RWPE2 (cell line): ENCODE results near the gene NSD2.

Experiments used
- ATAC-seq: fragments of 200-7000 bp; cut with Tn5 transposase; 3 replicates; pipeline ENCODE4 v1.9.1; 2021; ENCODE audit warnings: low read depth
- DNase-seq: peaks from one replicate; pipeline ENCODE4 v3.0.0-alpha.2; 2020; ENCODE audit warnings: low spot score
- H3K27ac ChIP-seq: fragments of 450-650 bp; 2 replicates; pipeline ENCODE4 v1.5.1; 2017; ENCODE audit warnings: mild to moderate bottlenecking; ENCODE audit not compliant: poor library complexity, severe bottlenecking
- H3K27me3 ChIP-seq: fragments of 250-450 bp; sonication (Bioruptor Pico); 2 replicates; pipeline ENCODE4 v1.5.1; 2021; ENCODE audit warnings: mild to moderate bottlenecking, moderate library complexity; ENCODE audit not compliant: insufficient read depth, poor library complexity, severe bottlenecking
- H3K36me3 ChIP-seq: fragments of 250-450 bp; sonication (Bioruptor Pico); 2 replicates; pipeline ENCODE4 v1.5.1; 2020; ENCODE audit warnings: low read depth, mild to moderate bottlenecking, moderate library complexity
- H3K4me1 ChIP-seq: fragments of 250-450 bp; sonication (Bioruptor Pico); 2 replicates; pipeline ENCODE4 v1.5.1; 2021; ENCODE audit warnings: mild to moderate bottlenecking, moderate library complexity; ENCODE audit not compliant: insufficient read depth, poor library complexity, severe bottlenecking
- H3K4me3 ChIP-seq: fragments of 250-450 bp; sonication (Bioruptor Pico); 2 replicates; pipeline ENCODE4 v1.5.1; 2021; ENCODE audit warnings: mild to moderate bottlenecking, moderate library complexity; ENCODE audit not compliant: severe bottlenecking
- H3K9me3 ChIP-seq: fragments of 250-450 bp; sonication (Bioruptor Pico); 2 replicates; pipeline ENCODE4 v1.5.1; 2021; ENCODE audit warnings: mild to moderate bottlenecking, moderate library complexity; ENCODE audit not compliant: severe bottlenecking
- TF ChIP-seq, protein P1 (sequence below): fragments of 450-650 bp; IDR thresholded peaks from one replicate; pipeline ENCODE4 v1.5.1; 2017; ENCODE audit warnings: mild to moderate bottlenecking, moderate library complexity; ENCODE audit not compliant: poor library complexity, severe bottlenecking

Gene NSD2

DNA sequence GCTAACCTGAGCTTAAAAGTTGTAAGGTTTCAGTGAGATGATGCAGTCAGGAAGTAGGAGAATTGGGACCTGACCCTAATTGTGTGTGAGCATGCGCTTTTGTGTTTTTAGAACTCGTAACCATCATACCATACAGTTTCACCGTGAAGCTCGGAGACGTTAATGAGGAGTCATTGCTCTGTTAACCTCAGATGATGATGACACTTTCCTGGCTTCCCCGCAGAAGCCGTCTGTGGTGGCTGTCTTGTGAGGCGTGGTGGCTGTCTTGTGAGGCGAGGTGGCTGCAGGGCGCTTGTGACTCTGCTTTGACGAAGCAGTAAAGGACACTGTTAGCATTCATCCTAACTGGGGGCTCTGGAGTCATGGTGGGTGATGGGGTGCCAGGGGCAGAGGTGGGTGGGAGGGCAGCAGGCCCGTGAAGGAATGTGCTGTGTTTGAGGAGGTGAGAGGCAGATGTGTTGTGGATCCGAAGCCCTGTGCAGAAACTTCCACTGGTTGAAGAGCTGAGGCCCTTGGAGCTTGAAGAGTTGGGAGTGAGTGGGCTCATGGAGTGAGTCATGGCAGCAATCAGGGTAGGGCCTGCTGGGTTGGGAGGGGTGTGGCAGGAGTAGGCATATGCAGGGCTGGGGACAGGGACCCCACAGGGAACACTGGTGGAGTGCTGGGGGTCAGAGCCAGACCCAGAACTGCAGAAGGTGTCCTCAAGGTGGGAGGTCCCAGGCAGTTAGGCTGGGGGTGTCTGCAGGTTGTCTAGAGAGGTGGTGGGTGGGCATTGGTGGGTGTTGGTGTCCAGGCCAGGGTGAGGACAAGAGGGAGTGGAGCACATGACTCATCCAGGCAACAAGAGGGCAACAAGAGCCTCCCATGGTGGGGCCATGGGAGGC is 57.4 kb downstream of the NSD2 start:
- ATAC-seq (peak; percentile 40), DNase-seq (no peak)
- Histone ChIP-seq H3K9me3 (no peaks in the 10 kb centered on the region), H3K36me3 (peaks cover 79% of the 10 kb centered on the region), H3K27me3 (no peaks in the 10 kb centered on the region), H3K4me3 (no peak overlapping the region), H3K27ac (no peak overlapping the region), H3K4me1 (no peaks in the 10 kb centered on the region)
- TF ChIP-seq, protein P1, sequence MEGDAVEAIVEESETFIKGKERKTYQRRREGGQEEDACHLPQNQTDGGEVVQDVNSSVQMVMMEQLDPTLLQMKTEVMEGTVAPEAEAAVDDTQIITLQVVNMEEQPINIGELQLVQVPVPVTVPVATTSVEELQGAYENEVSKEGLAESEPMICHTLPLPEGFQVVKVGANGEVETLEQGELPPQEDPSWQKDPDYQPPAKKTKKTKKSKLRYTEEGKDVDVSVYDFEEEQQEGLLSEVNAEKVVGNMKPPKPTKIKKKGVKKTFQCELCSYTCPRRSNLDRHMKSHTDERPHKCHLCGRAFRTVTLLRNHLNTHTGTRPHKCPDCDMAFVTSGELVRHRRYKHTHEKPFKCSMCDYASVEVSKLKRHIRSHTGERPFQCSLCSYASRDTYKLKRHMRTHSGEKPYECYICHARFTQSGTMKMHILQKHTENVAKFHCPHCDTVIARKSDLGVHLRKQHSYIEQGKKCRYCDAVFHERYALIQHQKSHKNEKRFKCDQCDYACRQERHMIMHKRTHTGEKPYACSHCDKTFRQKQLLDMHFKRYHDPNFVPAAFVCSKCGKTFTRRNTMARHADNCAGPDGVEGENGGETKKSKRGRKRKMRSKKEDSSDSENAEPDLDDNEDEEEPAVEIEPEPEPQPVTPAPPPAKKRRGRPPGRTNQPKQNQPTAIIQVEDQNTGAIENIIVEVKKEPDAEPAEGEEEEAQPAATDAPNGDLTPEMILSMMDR, result no peak

DNA sequence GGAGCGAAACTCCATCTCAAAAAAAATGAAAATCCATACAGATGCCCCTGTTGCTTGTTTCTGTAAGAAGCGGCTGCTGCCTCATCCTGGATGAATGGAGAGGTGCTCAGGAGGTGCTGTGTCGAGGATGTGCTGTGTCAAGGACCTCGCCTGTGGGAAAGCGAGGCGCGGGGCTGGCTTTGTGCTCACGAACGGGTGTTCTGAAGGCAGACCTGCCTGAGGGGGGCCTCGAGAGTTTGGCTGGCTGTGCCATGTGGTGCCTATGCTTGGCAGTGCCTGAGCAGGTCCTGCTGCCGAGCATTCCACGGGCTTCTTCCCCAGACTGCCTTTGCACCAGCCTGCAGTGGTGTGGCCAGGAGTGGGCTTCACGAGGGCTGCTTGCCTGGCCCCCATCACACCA is 61.5 kb downstream of the NSD2 start:
- ATAC-seq (no peak), DNase-seq (no peak)
- TF ChIP-seq, protein P1, result no peak
- Histone ChIP-seq H3K9me3 (no peaks in the 10 kb centered on the region), H3K27me3 (no peaks in the 10 kb centered on the region), H3K27ac (no peak overlapping the region), H3K4me3 (no peak overlapping the region), H3K4me1 (no peaks in the 10 kb centered on the region), H3K36me3 (peaks cover 81% of the 10 kb centered on the region)

DNA sequence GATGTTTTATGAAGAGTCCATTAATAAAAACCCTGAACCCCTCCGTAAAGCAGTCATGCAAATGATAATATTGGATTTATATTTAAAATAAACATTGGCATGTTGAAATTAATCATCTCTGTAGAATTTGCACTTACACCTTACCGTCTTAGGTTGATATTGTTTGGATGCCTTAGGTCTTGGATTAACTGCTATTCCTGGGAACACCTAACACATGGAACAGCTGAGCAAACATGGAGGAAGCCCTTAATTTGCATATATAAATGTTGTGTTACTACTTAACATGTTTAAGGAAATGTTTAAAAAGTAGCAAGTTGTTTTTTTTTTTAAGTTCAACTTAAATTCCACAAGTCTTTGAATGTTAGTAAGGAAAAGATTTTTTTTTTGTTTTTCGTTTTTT is 62.5 kb downstream of the NSD2 start:
- TF ChIP-seq, protein P1, result no peak
- Histone ChIP-seq H3K4me1 (peaks cover under 1% of the 10 kb centered on the region), H3K9me3 (no peaks in the 10 kb centered on the region), H3K27ac (no peak overlapping the region), H3K27me3 (no peaks in the 10 kb centered on the region), H3K36me3 (peaks cover 76% of the 10 kb centered on the region), H3K4me3 (no peak overlapping the region)
- DNase-seq, result no peak
- no peak for ATAC-seq

DNA sequence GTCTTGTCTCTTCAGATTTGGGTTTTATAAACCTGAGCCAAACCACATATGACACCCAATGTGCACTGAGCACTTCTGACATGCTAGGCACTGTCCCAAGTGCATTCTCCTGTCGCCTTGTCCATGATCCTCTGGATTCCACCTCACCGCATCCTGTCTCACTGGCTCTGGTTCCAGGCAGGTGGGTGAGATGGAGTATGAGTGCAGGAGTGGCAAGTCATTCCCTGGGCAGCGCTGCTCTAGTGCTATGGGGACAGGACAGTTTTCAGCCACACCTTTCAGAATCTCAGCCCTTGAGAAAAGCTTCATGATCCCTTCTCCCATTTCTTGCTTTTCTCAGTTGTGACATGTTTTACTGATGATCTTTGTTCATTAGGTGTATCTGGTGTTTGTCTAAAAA is 66.4 kb downstream of the NSD2 start:
- no peaks in the 10 kb centered on the region for H3K27me3 ChIP-seq
- H3K9me3 ChIP-seq, result no peaks in the 10 kb centered on the region
- ATAC-seq, result no peak
- H3K27ac ChIP-seq, result no peak overlapping the region
- H3K4me1 ChIP-seq, result peaks cover 22% of the 10 kb centered on the region
- TF ChIP-seq, protein P1, result no peak
- peaks cover 77% of the 10 kb centered on the region for H3K36me3 ChIP-seq
- DNase-seq, result no peak
- H3K4me3 ChIP-seq, result no peak overlapping the region

DNA sequence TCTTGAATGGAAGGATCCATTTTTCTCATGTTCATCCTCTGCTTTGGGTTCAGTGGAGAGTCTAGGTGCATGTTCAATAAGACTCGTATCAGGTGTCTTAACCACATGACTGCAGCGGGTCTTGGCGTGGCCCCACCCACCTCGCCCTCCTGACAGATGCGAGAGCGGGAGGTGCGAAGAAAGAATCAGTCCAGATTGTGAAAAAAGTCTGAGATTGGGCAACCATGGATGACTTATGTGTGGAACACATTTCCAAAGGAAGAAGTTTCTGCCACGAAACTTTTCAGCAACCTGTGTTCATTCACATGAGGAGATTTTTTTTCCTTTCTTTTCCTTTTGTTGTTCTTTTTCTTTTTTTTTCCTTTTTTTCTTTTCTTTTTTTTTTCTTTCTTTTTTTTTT is 66.8 kb downstream of the NSD2 start:
- ATAC-seq, result no peak
- TF ChIP-seq, protein P1, result no peak
- Histone ChIP-seq H3K36me3 (peaks cover 78% of the 10 kb centered on the region), H3K4me3 (no peak overlapping the region), H3K4me1 (peaks cover 22% of the 10 kb centered on the region), H3K27me3 (no peaks in the 10 kb centered on the region), H3K9me3 (no peaks in the 10 kb centered on the region), H3K27ac (peak overlapping the region; percentile 50)
- DNase-seq, result no peak
